MM.1S (cell line): ENCODE data around the gene CTSE.
A peak's percentile ranks its signal among the peaks of the same experiment; 100 is the strongest.

ENCODE experiments used
- DNase-seq: peaks from one replicate; pipeline ENCODE4 v3.0.0-alpha.2; 2015
- H2AFZ ChIP-seq: fragments of 300-600 bp; sonication (generic); 2 replicates; pipeline ENCODE4 v1.6.0; 2016; ENCODE audit warnings: antibody characterized with exemption, low read length
- H3F3A ChIP-seq: fragments of 300-600 bp; sonication (generic); 2 replicates; pipeline ENCODE4 v1.6.1; 2016; ENCODE audit warnings: mild to moderate bottlenecking, antibody characterized with exemption, low read length, moderate library complexity, mixed read lengths; ENCODE audit not compliant: insufficient read depth
- H3K27ac ChIP-seq: fragments of 300-600 bp; sonication (generic); 2 replicates; pipeline ENCODE4 v1.5.1; 2016; ENCODE audit warnings: mild to moderate bottlenecking, low read length
- H3K27me3 ChIP-seq: fragments of 300-600 bp; sonication (generic); replicated peaks from 2 replicates; pipeline ENCODE4 v1.6.0; 2016; ENCODE audit warnings: low read length; ENCODE audit not compliant: insufficient read depth
- H3K36me3 ChIP-seq: fragments of 300-600 bp; sonication (generic); replicated peaks from 2 replicates; pipeline ENCODE4 v1.6.1; 2016; ENCODE audit warnings: mild to moderate bottlenecking, low read length, mixed read lengths; ENCODE audit not compliant: insufficient read depth
- H3K4me1 ChIP-seq: fragments of 300-600 bp; sonication (generic); 2 replicates; pipeline ENCODE4 v1.6.1; 2016; ENCODE audit warnings: low read length, mixed read lengths
- H3K4me2 ChIP-seq: fragments of 300-600 bp; sonication (generic); 2 replicates; pipeline ENCODE4 v1.6.0; 2016; ENCODE audit warnings: low read depth, low read length
- H3K4me3 ChIP-seq: fragments of 300-600 bp; sonication (generic); 2 replicates; pipeline ENCODE4 v1.5.1; 2016; ENCODE audit warnings: low read length, mixed read lengths
- H3K79me2 ChIP-seq: fragments of 300-600 bp; sonication (generic); 2 replicates; pipeline ENCODE4 v1.6.1; 2016; ENCODE audit warnings: mixed run types, low read length, mixed read lengths
- H3K9ac ChIP-seq: fragments of 300-600 bp; sonication (generic); 2 replicates; pipeline ENCODE4 v1.6.1; 2016; ENCODE audit warnings: low read length, mixed read lengths
- H3K9me2 ChIP-seq: fragments of 300-600 bp; sonication (generic); replicated peaks from 2 replicates; pipeline ENCODE4 v1.6.1; 2016; ENCODE audit warnings: mild to moderate bottlenecking, low read length, mixed read lengths; ENCODE audit not compliant: insufficient read depth
- H3K9me3 ChIP-seq: fragments of 300-600 bp; sonication (generic); replicated peaks from 2 replicates; pipeline ENCODE4 v1.6.1; 2016; ENCODE audit warnings: mild to moderate bottlenecking, low read length, mixed read lengths; ENCODE audit not compliant: insufficient read depth
- H4K20me1 ChIP-seq: fragments of 300-600 bp; sonication (generic); 2 replicates; pipeline ENCODE4 v1.6.1; 2016; ENCODE audit warnings: mild to moderate bottlenecking, low read length, moderate library complexity, mixed read lengths; ENCODE audit not compliant: insufficient read depth
- EZH2 ChIP-seq: fragments of 300-600 bp; sonication (generic); optimal IDR thresholded peaks from 2 replicates; pipeline ENCODE3; 2017; ENCODE audit warnings: low read depth, mild to moderate bottlenecking, antibody characterized with exemption, low read length, mixed read lengths
- EZH2phosphoT487 ChIP-seq: fragments of 300-600 bp; sonication (generic); IDR thresholded peaks from 2 replicates; pipeline ENCODE4 v1.6.1; 2018; ENCODE audit warnings: antibody characterized with exemption, low read length
- TF ChIP-seq, protein P1 (sequence below): fragments of 300-600 bp; sonication (generic); IDR thresholded peaks from 2 replicates; pipeline ENCODE4 v1.5.1; 2016; ENCODE audit warnings: antibody characterized with exemption, low read length, mixed read lengths

Gene CTSE

DNA sequence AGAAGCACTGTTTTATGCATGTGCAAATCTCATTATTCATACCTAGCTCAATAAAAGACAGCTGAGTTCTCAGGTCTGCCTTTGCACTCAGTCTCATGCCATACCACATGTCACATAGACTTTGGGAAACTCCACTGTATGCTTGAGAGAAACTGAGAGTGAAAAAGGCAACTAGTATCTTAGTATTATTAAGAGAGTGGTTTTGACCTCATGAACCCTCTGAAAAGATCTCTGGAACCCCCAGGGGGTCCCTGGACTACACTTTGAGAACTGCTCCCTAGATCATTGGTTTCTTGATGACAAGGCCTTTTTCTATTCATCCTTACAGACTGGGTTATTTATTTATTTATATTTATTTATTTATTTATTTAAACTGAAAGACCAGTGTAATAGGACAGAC lies 25.6 kb upstream of the CTSE start:
- Histone ChIP-seq H3K4me3 (no peak overlapping the region), H2AFZ (no peak overlapping the region), H3K27ac (peak overlapping the region; percentile 87), H3K27me3 (no peaks in the 10 kb centered on the region), H4K20me1 (no peaks in the 10 kb centered on the region), H3K9me2 (no peaks in the 10 kb centered on the region), H3K9ac (peak overlapping the region; percentile 3; the same call in 1 of the 2 replicates), H3K4me1 (peaks cover 72% of the 10 kb centered on the region), H3K36me3 (no peaks in the 10 kb centered on the region), H3K9me3 (no peaks in the 10 kb centered on the region), H3K79me2 (peaks cover 15% of the 10 kb centered on the region), H3F3A (peaks cover 82% of the 10 kb centered on the region), H3K4me2 (peak overlapping the region; percentile 60)
- TF ChIP-seq EZH2 (no peak), EZH2phosphoT487 (no peak)
- TF ChIP-seq, protein P1, sequence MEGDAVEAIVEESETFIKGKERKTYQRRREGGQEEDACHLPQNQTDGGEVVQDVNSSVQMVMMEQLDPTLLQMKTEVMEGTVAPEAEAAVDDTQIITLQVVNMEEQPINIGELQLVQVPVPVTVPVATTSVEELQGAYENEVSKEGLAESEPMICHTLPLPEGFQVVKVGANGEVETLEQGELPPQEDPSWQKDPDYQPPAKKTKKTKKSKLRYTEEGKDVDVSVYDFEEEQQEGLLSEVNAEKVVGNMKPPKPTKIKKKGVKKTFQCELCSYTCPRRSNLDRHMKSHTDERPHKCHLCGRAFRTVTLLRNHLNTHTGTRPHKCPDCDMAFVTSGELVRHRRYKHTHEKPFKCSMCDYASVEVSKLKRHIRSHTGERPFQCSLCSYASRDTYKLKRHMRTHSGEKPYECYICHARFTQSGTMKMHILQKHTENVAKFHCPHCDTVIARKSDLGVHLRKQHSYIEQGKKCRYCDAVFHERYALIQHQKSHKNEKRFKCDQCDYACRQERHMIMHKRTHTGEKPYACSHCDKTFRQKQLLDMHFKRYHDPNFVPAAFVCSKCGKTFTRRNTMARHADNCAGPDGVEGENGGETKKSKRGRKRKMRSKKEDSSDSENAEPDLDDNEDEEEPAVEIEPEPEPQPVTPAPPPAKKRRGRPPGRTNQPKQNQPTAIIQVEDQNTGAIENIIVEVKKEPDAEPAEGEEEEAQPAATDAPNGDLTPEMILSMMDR = no peak
- DNase-seq = peak; percentile 96

DNA sequence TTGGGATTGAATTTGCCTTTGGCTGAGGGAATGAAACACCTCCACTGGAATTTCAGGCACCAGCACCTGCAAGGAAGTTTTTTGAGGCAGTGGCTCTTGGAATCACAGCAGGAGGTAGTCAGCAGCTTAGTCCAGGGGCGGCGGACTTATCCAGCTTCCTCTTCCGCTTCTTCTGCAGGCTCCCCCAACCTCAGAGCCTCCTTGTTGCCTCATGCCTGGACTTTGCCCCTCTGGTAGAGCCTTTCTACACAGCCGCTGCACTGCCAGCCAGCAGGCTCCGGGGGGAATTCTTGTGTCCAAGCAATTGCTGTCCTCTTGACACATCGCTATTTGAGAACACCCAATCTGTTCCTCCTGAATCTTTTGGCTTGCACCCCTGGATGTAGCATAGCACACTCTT lies 24.9 kb upstream of the CTSE start:
- no peak for DNase-seq
- Histone ChIP-seq H3F3A (peaks cover 75% of the 10 kb centered on the region), H3K9ac (peak overlapping the region; percentile 3; the same call in 1 of the 2 replicates), H3K9me3 (no peaks in the 10 kb centered on the region), H3K36me3 (no peaks in the 10 kb centered on the region), H2AFZ (no peak overlapping the region), H3K4me2 (peak overlapping the region; percentile 41), H3K9me2 (no peaks in the 10 kb centered on the region), H4K20me1 (no peaks in the 10 kb centered on the region), H3K79me2 (peaks cover 18% of the 10 kb centered on the region), H3K4me1 (peaks cover 76% of the 10 kb centered on the region), H3K27me3 (no peaks in the 10 kb centered on the region), H3K27ac (peak overlapping the region; percentile 87), H3K4me3 (no peak overlapping the region)
- TF ChIP-seq, protein P1 = no peak
- TF ChIP-seq EZH2phosphoT487 (no peak), EZH2 (no peak)

DNA sequence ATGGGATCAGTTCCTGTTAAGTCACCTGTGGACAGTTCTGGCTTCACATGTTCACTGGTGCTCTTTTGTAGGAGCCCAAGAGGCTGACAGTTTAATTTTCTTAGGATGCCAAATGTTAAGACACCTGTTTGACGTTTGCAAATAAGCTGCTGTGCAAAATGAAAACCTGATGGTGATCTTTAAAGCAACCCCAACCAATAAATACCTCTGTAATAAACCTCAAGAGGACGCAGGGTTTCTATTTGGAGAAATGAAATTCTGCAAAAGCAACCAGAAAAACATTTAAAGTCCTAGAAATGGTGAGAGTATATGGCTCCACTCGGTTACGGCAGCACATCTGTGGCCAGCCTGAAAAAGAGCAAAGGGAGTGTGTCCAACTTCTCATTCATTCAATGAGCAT lies 23.6 kb upstream of the CTSE start:
- H4K20me1 ChIP-seq = no peaks in the 10 kb centered on the region
- H3F3A ChIP-seq = peaks cover 65% of the 10 kb centered on the region
- peaks cover 22% of the 10 kb centered on the region for H3K79me2 ChIP-seq
- TF ChIP-seq, protein P1 = no peak
- TF ChIP-seq EZH2phosphoT487 = no peak
- no peak for TF ChIP-seq EZH2
- peak overlapping the region; percentile 14; the same call in 1 of the 2 replicates for H3K4me3 ChIP-seq
- peak overlapping the region; percentile 11; the same call in 1 of the 2 replicates for H3K9ac ChIP-seq
- peak overlapping the region; percentile 70 for H3K27ac ChIP-seq
- no peaks in the 10 kb centered on the region for H3K9me2 ChIP-seq
- DNase-seq = peak; percentile 80
- peak overlapping the region; percentile 49 for H3K4me2 ChIP-seq
- H2AFZ ChIP-seq = peak overlapping the region; percentile 11; the same call in 1 of the 2 replicates
- no peaks in the 10 kb centered on the region for H3K9me3 ChIP-seq
- H3K36me3 ChIP-seq = no peaks in the 10 kb centered on the region
- no peaks in the 10 kb centered on the region for H3K27me3 ChIP-seq
- peaks cover 74% of the 10 kb centered on the region for H3K4me1 ChIP-seq
